Stimulated activated CD4-positive, alpha-beta T cell treated with anti-CD3 and anti-CD28 coated beads, Interleukin-4, amount 100 ng/mL, for 4 hours (primary cell): ENCODE data around the gene UHMK1.
"Not testable (repeated sequence)": the region's sequence is repeated elsewhere in the genome, so short reads cannot be mapped to it uniquely, and the experiment has no call there.

ENCODE experiments used
- DNase-seq, 2 experiments: peaks; one replicate each; pipeline ENCODE4 v3.0.0-alpha.2; 2020

The UHMK1 gene

DNA sequence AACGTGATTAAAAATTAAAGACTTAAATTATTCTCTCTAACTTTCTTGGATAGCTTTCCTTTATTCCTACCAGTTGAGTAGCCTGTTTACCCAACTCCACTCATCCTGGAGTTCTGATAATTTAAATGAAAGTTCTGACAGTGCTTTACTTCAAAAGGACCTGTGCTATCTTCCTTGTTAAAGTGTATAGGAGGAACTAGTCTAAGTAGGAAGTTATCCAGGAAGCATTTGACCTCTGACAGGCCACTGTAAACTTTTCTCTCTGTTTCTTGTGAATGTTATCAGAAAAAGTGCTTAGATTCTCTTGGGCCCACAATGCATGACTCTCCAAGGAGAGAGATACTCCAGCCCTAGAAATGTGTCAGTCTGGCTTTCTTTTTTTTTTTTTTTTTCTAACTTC lies 73.1 kb downstream of the UHMK1 start:
- no peak for DNase-seq

DNA sequence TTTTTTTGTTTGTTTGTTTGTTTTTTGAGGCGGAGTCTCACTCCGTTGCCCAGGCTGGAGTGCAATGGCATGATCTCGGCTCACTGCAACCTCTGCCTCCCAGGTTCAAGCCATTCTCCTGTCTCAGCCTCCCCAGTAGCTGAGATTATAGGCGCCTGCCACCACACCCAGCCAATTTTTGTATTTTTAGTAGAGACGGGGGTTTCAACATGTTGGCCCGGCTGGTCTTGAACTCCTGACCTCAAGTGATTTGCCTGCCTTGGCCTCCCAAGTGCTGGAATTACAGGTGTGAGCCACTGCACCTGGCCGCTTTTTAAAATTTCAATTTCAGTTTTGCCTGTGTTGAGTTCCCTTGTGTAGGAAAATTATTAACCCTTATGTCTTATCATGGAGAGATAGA lies 73.5 kb downstream of the UHMK1 start:
- not testable (repeated sequence) for DNase-seq

DNA sequence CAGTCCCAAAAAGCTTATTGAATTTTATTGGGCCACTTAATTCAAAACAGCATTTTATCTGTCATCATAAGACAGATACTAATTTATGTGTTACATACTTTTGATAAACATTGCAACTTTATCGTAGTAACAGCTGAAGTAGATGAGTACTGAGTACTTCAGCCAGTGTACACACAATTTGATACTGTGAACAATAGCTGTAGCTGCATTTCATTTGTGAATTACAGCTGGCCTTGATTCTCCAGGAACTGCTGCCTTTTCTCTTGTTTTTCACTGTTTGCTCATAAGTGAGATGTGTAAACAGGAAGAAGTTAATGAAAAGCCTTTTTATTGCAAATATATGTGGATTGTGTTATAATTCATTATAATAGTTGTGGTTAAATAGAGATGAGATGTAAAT lies 74.1 kb downstream of the UHMK1 start:
- no peak for DNase-seq

DNA sequence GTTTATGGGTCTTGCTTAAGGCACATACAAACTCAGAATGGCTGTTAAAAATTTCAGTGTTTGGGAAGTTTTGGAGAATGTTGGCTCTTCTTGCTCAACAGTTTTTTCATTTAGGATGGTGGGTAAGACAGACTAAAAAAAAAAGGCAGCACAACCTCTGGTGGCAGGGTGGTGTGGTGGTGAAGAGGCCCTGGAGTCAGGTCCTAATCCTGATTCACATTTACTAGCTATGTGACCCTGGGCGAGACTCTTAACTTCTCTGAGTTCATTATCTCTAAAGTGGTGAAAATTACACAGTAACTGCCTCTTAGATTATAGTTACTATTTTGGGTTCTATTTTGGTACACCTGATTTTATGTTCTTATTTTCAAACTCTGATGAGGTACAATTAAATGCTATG lies 75.5 kb downstream of the UHMK1 start:
- DNase-seq = no peak

DNA sequence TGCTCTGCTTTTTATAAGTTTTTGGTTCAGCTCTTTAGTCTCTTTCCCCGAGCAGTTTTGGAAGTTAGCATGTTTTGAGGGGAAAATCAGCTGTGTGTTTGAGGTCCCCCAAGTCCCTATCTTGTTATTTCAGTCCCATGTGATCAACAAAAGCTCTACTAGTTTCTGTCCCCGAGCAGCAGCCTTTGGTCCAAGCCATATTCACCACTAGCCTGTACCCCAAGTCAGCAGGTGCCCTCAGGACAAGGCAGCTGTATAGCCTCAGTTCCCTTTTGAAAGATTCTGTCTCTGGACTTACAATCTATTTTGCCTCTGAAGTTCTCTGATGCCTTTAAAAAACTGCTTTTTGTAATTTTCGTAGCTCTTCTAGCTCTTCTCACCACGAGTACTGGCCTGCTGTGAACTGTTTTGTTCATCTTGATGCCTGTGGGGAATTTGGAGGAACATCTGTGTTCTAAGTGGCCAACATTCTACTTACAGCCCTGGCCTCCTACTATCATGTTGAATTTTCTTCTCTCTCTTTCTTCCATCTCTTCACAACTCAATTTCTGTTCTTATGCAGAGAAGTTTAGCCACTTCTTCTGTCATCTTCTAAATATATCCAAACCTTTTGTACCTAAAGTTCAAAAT lies 80.6 kb downstream of the UHMK1 start:
- DNase-seq = no peak

- no peak for DNase-seq
Observed at GRCh38 chr1:162578936-162579335, 81.3 kb downstream of the UHMK1 start.
